CD1c-positive myeloid dendritic cell (primary cell): ENCODE data around the gene TMEM178B.

ENCODE experiments used
- DNase-seq: peaks from one replicate; pipeline ENCODE4 v3.0.0-alpha.2; 2016; ENCODE audit errors: extremely low spot score

The TMEM178B gene

DNA sequence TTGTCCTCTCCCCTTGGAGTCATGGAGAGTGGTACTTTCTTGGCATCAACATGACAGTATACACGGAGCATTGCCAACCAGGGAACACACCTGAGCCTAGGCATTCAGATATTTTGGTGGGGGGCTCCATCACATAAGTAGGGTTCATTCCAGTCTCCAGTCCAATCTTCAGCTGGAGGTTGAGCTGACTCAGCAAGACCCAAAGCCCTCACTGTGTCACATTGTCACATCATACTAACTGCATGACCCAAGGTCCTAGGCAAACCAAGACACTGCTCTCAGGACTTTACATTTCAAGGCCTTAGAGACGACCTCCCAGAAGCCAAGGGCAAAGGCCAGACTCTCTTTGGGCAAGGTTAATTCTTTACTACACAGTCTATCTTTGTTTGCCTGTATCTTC, 190.1 kb downstream of the TMEM178B start:
- no peak for DNase-seq

DNA sequence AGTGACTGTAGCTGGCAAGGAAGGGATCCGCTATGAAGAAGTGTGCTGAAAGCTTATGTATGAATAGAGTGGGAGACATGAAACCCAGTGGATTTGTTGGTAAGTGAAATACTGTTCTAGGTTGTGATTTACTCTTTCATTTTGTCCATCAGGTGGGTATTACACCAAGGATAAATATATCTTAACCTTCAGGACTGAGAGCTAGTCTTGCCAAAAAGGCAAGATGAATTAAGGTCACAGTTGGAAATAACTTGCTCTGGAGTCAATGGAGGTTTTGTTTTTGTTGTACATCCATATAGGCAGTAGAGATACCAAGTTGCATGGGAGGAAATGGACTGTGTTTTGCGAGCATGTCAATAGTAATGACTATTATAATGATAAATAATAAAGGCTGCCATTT, 190.6 kb downstream of the TMEM178B start:
- DNase-seq, result no peak

DNA sequence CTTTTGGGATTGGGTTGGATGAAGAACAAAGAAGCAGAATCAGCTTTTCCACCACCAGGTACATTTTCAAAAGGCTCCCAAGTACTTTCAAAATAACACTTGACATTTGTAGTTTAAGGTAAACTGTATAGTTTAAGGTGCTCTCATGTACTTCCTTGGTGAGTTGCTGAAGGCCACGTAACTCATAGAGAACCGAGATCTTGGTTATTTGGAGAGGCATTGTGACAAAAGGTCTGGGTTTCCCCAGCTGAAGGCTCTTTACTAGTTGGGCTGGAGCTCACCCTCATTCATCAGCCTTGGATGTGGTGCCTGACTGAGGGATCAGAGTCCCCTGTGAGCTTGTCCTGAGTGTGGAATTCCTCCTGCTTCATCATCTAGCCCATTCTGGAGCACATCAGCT, 191.8 kb downstream of the TMEM178B start:
- DNase-seq, result no peak

DNA sequence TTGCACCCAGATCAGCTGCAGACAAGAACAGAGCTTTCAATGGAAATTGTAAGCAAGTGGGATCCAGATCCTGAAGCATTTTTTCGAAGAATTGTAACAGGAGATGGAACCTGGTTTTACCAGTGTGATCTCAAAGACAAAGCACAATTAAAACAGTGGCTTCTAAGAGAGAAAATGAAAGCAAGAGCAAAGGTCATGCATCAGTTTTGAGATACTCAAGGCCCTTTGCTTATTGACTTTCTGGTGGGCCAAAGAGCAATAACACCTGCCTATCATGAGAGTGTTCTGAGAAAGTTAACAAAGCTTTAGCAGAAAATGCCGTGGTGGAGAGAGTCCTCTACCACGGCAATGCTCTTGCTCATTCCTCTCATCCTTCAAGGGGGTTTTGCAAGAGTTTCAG, 194.8 kb downstream of the TMEM178B start:
- no peak for DNase-seq

DNA sequence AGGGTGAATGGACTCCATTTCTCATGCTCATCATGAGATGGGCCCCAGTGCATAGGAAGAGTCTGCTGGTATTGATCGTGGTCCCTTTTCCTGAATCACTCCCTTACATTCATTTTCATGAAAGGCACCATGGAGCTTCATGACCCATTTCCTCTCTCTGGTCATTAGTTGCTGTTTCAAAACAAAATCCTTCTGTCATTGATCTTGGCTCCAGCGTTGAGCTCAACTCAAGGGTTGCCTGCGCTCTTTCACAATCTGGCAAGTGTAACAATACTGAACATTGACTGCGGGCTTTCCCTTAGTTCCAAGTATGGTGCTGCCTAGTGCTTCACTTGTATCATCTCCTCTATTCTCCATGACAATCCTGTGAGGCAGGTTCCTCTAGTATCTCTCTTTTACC, 197.6 kb downstream of the TMEM178B start:
- DNase-seq, result no peak

DNA sequence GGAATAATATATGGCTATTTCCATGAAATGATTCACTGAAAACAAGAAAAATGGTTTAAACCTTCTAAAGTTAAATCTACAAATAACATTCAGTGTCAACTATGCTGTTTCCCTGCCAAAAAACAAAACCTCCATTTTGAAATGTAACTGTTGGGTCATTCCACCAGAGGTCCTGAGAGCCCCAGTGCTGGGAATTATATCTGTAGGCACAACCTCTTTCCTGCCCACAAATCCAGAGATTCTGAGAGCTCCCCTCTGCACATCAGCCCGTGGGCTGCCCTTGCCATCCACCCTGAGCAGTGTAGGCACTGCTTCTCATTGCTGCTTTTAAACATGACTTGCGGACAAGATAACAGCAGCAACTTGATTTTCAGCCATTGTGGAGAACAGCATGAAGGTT, 198.6 kb downstream of the TMEM178B start:
- no peak for DNase-seq

DNA sequence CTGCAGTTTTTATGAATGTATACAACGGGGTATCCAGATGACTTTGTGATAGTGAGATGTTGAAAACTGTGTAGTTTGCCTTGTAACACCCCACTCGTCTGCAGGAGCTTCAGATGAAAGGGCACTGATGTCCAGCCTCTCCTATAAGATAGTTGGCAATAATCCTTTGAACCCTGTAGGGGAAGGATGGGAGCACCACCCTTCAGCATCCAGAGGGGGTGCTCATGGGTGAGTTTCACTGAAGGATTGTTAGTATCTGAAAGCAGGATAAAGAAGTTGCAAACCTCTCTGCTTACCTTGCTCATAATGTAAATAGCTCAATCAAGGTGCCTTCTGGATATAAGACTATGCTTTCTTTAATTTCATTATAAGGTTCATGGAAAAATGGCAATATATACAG, 201.5 kb downstream of the TMEM178B start:
- no peak for DNase-seq

DNA sequence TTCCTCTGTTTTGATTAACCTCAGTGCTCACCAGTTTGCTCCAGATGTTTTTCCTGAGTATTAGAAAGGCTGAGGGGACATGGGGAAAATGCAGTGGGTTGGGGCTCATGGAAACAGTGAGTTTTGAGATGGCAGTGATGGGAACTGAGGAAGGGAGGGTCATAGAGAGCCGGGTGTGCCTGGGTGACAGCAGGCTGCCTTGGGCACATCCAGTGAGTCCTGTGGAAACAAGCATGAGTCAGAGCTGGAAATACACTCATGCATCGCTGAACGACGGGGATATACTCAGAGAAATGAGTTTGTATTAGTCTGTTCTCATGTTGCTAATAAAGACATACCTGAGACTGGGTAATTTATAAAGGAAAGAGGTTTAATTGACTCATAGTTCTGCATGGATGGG, 202.2 kb downstream of the TMEM178B start:
- DNase-seq, result no peak

DNA sequence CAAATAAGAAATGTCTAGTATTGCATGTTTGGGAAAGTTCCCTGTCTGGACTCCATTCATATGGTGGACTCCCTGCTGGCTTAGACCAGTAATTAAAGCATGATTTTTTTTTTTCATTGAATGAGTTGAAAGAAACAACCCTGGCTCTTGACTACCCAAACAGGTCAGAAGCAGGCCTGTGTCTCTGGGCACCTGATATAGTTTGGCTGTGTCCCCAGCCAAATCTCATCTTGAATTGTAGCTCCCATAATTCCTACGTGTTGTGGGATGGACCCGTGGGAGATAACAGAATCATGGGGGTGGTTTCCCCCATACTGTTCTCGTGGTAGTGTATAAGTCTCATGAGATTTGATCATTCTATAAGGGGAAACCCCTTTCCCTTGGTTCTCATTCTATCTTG, 206.2 kb downstream of the TMEM178B start:
- no peak for DNase-seq

DNA sequence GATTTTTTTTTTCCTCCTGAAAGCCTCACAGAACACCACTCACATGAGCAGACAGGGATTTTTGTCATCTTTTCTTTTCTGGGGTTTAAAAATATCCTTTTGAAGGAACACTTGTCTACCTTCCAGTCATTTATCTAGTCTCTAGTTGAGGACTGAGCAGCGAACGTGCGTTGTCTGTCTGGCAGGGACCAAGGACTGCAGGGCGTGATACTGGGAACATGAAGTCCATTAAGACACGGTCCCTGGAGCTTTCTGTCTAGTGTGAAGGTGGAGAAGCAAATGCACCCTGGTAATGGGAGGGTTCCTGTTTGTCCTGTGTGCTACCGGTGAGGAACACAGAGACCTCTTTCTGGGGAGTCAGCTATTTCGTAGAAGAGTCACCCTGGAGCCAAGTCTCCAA, 207.4 kb downstream of the TMEM178B start:
- no peak for DNase-seq

DNA sequence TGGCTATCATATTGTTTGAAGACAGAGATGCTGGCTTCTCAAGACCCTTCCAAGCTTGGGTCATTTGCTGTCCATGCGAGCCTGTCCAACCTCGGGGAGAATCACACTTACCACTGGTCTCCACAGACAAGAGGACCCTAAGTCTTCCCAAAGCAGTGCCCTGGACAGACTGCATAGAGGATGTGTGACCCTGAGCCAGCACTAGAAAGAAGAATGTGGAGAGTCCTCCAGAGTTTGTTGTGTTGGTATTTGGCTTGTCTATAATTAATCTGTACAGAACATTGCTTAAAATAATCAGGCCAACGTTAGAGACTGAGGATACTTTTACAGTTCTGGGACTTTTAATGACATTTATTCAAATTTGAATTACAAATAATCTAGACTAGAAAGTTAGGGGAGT, 212.7 kb downstream of the TMEM178B start:
- DNase-seq, result no peak

DNA sequence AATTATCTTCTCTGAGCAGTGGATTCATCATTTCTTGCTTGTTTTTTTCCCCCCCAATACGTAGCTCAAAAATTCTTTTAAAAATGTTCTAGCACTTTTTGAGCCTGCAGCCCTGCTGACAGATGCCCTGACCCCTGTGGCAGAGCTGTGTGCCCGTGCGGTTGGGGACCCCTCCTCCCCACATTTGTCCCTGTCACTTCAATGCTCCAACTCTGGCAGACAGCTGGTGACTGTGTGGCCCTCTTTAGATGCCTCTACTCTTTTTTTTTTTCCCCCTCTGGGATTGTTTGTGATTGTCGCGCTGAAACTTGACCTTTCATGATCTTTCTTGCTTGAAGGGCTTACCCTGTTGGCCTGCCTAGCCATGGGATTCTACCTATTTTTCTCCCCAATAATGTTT, 214.1 kb downstream of the TMEM178B start:
- no peak for DNase-seq

DNA sequence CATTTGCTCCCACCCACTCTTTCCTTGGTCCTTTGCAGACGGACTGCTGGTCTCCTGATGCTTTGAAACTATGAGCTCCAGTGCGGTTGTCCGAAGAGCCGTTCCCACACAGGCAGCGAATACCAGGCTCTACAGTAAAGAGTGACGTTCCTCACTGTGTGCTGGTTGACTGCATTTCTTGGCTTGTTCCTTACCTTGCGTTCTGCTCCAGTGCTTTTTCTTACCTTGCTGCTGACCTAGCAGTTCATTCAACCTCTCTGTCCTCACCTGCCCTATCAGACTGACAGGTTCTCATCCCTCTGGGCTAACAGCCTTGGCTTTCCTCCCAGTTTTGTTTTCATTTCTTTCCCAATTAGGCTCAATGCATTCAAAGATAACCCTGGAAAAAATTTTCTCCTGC, 214.8 kb downstream of the TMEM178B start:
- DNase-seq, result no peak

DNA sequence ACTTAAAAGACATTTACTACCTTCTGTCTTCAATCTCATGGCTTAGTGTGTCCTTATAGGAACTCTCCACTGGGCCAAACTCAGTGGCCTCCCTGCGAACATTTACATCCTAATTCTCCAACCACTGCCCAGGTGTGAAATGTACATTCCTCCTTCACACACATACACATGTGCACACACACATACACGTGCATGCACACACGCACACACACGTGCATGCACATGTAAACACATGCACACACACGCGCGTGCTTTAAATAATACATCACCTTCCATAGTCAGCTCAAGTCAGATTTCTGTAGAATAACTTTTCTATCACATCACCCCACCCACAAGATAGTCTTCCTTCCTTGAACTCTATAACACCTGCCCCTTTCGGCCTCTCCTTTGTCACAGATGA, 216.5 kb downstream of the TMEM178B start:
- DNase-seq, result no peak

DNA sequence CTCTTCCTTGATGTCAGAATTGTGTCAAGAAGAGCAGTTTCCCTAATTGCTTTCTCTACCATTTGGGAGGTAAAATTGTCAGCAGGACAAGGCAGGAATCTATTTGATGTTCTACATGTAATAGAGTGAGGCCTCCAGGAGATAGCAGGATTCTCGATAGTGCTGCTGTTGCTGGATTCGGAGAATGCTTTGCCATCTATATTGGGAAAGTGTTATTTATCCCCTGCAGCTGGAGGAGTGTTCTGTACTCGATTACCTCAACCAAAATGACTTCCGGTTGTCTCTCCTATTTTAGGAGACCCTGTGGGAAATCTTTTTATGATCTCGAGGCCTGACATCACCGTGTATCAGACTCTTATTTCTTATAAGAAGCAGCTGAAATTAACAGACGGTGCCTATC, 217.1 kb downstream of the TMEM178B start:
- DNase-seq, result no peak

DNA sequence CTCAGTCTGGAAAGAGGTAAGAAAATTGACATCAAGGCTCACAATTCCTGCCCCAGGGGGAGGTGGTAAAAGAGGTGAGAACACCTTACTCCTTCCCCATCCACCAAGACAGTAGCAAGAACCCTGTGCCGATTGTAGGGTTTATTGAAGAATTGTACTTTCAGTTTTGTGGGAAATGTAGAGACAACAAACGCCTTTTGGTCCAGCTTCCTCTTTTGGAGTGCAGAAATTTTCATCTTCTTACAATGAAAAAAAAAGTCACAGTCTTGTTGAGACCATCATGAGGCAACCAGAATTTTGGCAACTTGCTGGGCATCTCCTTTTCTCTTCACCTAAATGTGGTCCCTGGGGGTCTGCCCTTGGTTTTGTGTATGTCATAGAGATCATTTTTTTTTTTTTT, 217.7 kb downstream of the TMEM178B start:
- DNase-seq, result peak; percentile 3

DNA sequence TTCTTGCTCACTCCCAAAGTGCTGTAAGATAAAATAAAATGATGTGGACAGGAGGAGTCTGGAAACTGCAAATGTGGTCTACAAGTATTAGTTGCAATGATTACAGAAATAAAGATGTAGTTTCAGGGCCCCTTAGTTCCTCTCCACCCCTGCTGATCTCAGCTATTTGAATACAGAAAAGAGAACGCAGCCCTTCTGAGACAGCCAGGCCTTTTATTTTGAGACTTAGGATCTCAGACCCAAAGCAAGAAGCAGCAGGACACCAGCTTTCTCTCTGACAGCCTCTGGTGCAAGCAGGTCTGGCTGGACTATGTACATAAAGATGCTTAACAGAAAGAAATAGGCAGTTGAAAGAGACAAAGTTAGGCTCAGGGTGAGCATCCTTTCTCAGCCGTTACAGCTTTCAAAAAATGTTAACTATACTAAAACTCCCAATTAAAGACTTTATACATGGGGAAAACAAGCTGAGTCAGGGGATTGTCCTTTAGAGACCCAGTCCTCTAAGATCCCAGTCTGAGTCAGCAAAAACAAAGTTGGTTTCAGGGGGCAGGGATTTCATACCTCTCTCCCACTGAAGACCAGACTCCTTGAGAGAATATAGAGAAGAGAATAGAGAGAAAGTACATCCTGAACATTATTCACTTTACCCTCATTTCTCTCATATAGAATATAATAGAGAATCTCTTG, 220.4 kb downstream of the TMEM178B start:
- no peak for DNase-seq

DNA sequence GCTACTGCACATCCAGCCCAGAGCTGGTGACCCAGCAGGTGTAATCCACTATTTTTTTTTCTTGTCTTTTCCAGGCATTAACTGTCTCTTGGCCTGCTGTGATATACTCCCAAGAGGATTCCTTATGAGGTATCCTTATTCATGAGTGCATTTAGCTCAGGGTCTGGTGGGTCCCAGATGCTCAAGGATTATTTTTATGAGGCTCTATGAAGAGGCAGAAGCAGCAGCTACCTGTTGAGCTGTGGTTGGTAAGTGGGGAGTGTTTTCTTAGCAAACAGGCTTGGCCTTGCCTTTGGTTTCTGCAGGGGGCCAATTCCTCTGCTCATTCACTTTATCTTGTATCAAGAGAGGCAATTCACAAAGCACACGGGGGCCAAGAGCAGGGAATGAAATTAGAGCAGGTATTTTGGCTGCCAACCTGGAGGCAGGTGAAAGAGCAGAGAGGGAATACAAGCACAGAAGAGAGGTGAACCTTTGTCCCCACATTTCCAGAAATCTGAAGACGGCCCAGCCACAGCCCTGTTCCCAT, 221.6 kb downstream of the TMEM178B start:
- no peak for DNase-seq

DNA sequence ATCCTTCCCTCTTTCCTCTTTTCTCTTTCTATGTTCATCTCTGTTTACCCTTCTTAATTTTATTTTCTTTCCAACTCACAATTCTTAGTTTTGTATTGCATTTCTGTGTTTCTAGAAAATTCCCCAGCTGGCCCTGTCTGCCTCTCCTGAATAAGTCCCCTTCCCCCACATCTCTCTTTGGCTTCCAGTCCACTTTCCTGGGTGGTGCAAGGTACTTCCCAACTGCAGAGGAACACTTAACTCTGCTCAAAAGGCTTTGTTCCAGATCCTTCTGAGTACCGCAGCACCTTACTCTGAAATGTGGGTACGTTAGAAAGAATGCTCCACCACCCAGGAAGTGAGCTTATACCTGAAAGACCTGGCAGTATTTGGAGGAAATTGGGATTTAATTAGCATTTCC, 227.0 kb downstream of the TMEM178B start:
- no peak for DNase-seq

DNA sequence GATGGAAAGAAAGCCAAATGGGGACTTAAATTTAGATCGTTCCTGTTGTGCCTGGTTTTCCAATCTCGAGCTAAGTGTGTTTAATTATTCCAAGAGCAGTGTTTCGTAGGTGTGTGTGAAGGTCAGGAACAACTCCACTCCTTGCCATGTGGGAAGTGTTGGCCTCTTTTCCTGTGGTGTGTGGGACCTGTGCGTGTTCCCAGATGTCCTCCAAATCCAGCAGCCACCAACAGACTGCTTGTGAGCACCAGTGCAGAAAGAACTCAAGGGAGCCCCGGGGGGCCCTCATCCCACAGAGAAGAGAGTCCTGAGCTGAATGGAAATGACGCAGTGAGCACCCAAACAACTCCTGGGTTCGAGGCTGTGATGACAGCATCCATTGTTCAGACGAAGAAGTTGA, 227.7 kb downstream of the TMEM178B start:
- DNase-seq, result no peak

DNA sequence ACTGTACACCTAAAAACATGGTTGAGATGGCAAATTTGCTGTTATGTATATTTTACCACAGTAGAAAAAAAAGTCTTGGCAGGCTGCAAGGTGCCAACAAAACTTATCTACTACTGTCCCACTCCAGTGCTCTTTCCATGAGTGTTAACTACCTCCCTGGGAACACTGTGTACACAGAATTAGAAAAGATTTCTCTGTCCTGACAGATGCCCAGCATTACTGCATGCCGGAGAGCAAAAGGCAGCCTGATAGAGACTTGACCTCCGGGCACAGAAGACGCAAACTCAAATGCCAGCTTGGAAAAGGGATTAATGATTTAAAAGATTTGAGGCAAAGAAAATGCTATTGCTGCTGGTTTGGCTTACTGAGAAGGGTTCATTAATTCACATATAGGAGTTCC, 228.8 kb downstream of the TMEM178B start:
- DNase-seq, result no peak

DNA sequence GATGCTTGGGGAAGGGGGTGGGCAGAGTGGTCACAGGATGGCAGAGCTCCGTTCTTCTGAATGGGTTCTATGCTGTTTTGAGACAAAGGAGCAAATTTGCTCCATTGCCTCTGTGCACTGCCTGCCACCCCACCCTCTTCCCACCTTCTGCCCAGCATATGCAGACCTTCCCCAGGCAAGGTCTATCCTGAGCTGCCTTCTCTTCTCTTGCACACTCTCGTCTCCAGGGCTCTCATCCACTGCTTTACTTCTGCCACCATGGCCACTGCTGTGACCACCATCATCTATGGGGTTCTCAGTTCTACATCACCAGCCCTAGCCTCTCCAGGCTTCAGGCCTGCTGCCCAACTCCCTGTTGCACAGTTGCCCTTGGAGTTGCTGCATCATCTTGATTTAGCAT, 230.4 kb downstream of the TMEM178B start:
- DNase-seq, result no peak

DNA sequence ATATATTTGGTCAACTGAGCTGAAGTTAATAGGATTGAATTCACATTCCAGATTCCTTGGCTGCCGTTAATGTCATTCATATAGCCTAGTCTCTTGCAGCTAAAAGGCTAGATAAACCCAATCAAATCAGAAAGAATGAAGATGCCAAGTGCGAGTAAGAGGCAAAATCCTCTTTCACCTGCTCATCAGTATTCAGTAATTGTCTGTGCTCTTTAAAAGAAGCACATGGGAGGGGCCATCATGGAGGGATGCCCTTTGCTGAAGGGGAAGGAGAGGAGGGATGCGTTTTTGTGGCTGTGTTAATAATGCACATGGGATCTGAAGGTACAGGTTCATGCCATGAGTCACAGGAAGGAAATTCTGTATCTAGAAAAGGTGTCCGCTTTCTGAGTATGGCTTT, 232.2 kb downstream of the TMEM178B start:
- DNase-seq, result no peak

DNA sequence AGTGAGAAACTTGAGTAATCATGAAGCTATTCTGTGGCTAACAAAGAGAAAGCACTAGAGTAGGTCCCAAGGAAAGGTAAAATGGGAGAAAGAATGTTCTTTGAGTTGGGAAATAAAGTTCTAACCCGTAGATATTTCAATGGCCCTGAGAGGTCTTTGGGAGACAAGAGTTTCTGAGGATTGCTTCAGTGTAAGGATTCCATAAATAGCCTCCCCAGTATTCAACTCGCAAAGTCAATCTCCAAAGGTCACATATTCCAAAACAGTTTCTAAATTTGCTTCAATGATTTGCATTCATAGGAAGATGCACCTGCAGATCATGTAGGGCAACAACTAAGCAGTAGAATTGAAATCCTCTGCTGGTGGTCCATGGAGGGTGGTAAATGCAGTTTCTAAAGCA, 238.5 kb downstream of the TMEM178B start:
- DNase-seq, result no peak
